ENCODE results near the gene PDE7B. TPM values are rescaled to one million over a fixed set of nuclear protein-coding genes. Genes with fewer than 3 reads are reported as not detected.

The PDE7B gene
- total RNA-seq, 1 experiment from 2014 or later, result 0.03 TPM

- DNase-seq (ENCODE audit: low read depth, low spot score), result no peak
- H3K4me3 ChIP-seq (ENCODE audit: low read depth in 2 of 2, low read length in 2 of 2), result no peak overlapping the region
- no TSS peak for BruUV-seq (replicated peaks)
- no peaks in the 10 kb centered on the region for H3K4me1 ChIP-seq (ENCODE audit: control insufficient read depth, insufficient read depth, low read length)
- CTCF ChIA-PET, result no interaction called here
- in situ Hi-C loops (cut with HindIII; ENCODE audit: low pct_unique_long_range_greater_than_20kb, low sequenced_read_pairs), result no loop called here
- TF ChIP-seq TCF7L2 (IDR thresholded peaks at IDR 0.05; ENCODE audit: low read depth, low read length) (no peak), POLR2AphosphoS5 (IDR thresholded peaks at IDR 0.05; ENCODE audit: low read depth, low read length) (no peak), REST (IDR thresholded peaks at IDR 0.05; ENCODE audit: insufficient read depth in 1 of 2, low read depth in 2 of 2, low read length in 1 of 2) (no peak), SIN3A (IDR thresholded peaks at IDR 0.05; ENCODE audit: borderline replicate concordance, insufficient read depth, low read depth, low read length) (no peak)
- TF ChIP-seq, protein P1, sequence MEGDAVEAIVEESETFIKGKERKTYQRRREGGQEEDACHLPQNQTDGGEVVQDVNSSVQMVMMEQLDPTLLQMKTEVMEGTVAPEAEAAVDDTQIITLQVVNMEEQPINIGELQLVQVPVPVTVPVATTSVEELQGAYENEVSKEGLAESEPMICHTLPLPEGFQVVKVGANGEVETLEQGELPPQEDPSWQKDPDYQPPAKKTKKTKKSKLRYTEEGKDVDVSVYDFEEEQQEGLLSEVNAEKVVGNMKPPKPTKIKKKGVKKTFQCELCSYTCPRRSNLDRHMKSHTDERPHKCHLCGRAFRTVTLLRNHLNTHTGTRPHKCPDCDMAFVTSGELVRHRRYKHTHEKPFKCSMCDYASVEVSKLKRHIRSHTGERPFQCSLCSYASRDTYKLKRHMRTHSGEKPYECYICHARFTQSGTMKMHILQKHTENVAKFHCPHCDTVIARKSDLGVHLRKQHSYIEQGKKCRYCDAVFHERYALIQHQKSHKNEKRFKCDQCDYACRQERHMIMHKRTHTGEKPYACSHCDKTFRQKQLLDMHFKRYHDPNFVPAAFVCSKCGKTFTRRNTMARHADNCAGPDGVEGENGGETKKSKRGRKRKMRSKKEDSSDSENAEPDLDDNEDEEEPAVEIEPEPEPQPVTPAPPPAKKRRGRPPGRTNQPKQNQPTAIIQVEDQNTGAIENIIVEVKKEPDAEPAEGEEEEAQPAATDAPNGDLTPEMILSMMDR (IDR thresholded peaks at IDR 0.05), result no peak
- no peaks in the 10 kb centered on the region for H3K36me3 ChIP-seq (ENCODE audit: control insufficient read depth, insufficient read depth, low read length)
- ATAC-seq, result no peak
- H3K9me3 ChIP-seq (ENCODE audit: control insufficient read depth, insufficient read depth, low read depth, low read length), result no peaks in the 10 kb centered on the region
- no peak overlapping the region for H3K27ac ChIP-seq (ENCODE audit: low read length)
- POLR2A ChIA-PET, result no interaction called here
- H3K27me3 ChIP-seq (ENCODE audit: control insufficient read depth, insufficient read depth, low read length), result no peaks in the 10 kb centered on the region
- intact Hi-C loops (cut with micrococcal nuclease; ENCODE audit: unreplicated experiment), result no loop called here
Observed at GRCh38 chr6:136125585-136125984, 274.1 kb downstream of the PDE7B start.

DNA sequence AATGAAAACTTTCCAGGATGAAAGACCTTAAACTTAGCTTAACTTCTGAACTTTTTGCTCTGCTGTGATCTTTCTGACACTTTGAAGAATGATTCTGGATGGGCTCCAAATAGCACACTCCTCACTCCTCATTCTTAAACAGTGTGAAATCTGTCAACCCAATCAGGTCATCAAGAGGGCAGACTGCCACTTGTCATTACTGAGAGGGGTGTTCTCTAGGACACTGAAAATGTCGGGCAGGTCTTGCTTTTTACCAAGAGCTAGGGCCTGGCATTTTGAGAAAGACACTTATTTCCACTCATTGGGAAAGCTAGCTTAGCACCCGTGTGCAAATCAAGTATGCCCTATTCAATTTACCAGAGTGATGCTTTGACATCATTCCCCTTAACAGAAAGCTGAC, 276.4 kb downstream of the PDE7B start:
- no peak for DNase-seq (ENCODE audit: low read depth, low spot score)
- no TSS peak for BruUV-seq (replicated peaks)
- in situ Hi-C loops (cut with HindIII; ENCODE audit: low pct_unique_long_range_greater_than_20kb, low sequenced_read_pairs), result no loop called here

More for the DNA sequence above, 276.4 kb downstream of the PDE7B start:
- no peak overlapping the region for H3K4me3 ChIP-seq (ENCODE audit: low read depth in 2 of 2, low read length in 2 of 2)
- POLR2A ChIA-PET, result no interaction called here
- CTCF ChIA-PET, result no interaction called here
- H3K27me3 ChIP-seq (ENCODE audit: control insufficient read depth, insufficient read depth, low read length), result no peaks in the 10 kb centered on the region
- H3K4me1 ChIP-seq (ENCODE audit: control insufficient read depth, insufficient read depth, low read length), result no peaks in the 10 kb centered on the region
- no peak for ATAC-seq
- no peak overlapping the region for H3K27ac ChIP-seq (ENCODE audit: low read length)
- TF ChIP-seq, protein P1 (IDR thresholded peaks at IDR 0.05), result no peak
- TF ChIP-seq REST (IDR thresholded peaks at IDR 0.05; ENCODE audit: insufficient read depth in 1 of 2, low read depth in 2 of 2, low read length in 1 of 2), result no peak
- no peaks in the 10 kb centered on the region for H3K9me3 ChIP-seq (ENCODE audit: control insufficient read depth, insufficient read depth, low read depth, low read length)
- intact Hi-C loops (cut with micrococcal nuclease; ENCODE audit: unreplicated experiment), result no loop called here
- H3K36me3 ChIP-seq (ENCODE audit: control insufficient read depth, insufficient read depth, low read length), result no peaks in the 10 kb centered on the region

Measured in Panc1 (cell line).